ENCODE results near the gene TCHP. TPM values are rescaled to one million over a fixed set of nuclear protein-coding genes. Genes with fewer than 3 reads are reported as not detected.
A peak's percentile ranks its signal among the peaks of the same experiment; 100 is the strongest.

The TCHP gene
- total RNA-seq, 1 donor from 2014 or later = 7.7 TPM

DNA sequence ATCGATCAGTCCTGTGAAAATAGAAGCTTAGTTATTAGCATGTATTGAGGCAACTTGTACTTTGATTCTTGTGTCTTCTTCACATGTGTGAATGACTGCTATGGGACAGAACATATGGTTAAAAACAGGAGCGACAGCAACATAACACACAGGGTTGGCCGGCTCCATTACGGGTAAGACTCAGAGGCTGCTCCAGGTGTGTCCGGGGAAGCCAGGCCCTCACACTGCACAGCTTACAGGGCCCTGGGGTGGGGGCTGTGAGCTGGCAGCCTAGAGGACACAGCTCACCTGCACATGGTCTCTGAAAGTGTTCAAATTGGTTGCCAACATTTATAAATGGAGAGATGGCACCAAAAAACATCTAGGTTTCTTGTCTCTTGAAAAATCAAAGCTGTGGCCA lies 31.1 kb downstream of the TCHP start:
- ATAC-seq = no peak
- no peak for DNase-seq (ENCODE audit: low spot score)

DNA sequence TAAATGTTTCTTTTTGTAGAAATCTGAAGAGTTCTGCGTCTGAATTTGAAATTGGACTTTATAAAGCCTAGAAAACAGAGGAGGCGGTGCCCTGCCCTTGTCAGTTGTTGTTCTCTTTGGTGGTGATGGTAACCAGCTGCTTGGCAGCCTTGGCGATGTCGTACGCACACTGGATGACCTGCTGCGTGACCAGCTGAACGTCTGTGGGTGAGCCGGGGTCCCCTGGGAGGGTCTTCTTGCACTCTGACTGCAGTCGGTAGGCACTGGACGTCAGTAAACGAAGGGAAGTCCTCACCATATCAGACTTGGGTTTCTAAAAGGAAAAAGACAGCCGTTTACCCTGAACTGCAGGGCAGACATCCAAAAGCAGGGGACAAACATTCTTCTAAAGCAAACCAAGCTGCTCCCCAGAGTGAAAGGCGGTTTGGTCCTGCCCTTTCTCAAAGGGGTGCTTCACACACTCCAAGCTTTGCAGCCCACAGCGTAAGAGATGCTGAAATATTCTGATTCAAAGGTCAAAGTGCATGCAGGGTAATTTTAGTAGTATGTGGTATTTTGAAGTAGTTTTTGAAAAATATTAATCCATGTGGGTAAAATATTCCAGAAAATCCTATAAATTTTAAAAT lies 32.9 kb downstream of the TCHP start:
- no peak for DNase-seq (ENCODE audit: low spot score)
- no peak for ATAC-seq

DNA sequence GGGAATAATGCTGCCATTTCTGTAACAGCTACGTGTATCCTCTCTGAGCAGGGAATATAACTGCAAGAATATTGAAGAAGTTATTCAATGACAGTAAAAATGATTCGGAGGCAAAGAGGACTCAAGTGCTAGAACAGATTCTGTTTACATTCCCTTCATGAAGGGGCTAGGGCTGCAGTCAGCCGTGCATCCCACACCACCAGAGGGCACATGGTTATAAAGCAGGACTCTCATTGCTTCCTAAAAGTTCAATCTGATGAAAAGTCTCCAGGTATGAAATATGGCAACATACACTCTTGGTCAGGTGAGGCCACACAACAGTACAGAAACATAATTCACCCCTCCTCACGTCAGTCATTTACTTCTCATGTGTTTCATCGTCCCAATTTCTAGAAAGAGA lies 34.0 kb downstream of the TCHP start:
- no peak for DNase-seq (ENCODE audit: low spot score)
- peak; percentile 83 for ATAC-seq

DNA sequence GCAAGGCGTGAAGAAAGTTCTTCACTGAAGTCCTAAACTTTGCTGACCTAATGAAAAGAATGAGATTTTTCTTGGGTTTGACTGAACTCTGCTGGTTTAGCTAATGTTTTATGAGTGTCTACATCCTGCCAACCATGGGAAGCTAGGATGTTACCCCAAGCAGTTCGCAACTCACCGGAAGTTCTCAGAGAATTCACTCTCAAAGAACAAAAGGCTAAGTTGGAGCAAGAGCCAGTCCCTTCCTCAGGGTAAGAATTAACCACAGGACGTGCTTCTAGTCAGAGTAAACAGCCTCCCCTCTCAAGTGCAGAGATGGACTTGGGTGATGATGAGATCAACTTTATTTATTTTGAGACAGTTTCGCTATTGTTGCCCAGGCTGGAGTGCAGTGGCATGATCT lies 37.3 kb downstream of the TCHP start:
- ATAC-seq = peak; percentile 20

DNA sequence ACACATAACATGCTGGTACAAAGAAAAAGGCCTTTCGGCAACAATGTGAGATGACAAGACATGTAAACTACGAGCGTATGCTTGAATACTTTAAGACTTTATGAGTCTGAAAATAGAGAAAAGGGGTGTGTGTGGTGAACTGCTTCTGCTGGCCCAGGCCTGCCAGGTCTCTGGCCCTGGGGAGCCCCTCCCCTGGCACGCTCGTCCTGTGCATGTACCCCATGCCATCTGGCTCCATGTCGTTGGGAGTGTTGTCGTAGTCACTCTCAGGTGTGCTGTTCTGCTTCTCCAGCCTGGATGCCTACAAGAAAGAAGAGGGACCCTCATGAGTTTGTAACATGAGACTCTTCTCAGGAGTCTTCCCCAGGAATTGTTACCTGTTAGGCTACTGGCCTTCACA lies 38.9 kb downstream of the TCHP start:
- DNase-seq (ENCODE audit: low spot score) (no peak), ATAC-seq (no peak)

More for the DNA sequence above, 37.3 kb downstream of the TCHP start:
- no peak for DNase-seq (ENCODE audit: low spot score)

DNA sequence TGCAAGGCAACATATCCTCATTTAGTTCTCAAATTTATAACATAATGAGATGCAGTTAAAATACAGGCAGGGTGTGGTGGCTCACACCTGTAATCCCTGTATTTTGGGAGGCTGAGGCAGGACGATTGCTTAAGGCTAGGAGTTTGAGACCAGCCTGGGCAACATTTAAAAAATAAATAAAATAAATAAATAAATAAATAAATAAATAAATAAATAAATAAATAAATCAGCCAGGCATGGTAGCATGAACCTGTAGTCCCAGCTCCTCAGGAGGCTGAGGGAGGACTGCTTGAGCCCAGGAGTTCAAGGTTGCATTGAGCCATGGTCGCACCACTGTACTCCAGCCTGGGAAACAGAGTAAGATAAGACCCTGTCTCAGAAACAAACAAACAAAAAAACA lies 39.4 kb downstream of the TCHP start:
- no peak for ATAC-seq
- DNase-seq (ENCODE audit: low spot score) = no peak

DNA sequence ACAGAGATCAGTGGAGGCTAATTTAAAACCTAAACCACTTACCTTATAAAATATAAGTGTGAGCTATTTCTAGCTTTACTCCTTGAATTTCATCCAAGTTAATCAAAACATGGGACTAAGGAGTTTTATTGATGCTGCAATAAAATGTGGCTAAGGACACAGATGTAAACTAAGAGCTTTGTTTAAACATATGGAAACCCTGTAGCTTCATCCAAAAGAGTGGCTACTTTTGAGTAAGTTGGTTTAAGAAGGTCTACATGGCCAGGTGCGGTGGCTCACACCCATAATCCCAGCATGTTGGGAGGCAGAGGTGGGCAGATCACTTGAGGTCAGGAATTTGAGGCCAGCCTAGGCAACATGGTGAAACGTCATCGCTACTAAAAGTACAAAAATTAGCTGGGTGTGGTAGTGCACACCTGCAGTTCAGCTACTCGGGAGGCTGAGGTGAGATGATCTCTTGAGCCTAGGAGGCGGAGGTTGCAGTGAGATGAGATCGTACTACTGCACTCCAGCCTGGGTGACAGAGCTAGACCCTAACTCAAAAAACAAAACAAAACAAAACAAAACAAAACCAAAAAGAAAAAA lies 40.4 kb downstream of the TCHP start:
- DNase-seq (ENCODE audit: low spot score) = no peak
- ATAC-seq = no peak

DNA sequence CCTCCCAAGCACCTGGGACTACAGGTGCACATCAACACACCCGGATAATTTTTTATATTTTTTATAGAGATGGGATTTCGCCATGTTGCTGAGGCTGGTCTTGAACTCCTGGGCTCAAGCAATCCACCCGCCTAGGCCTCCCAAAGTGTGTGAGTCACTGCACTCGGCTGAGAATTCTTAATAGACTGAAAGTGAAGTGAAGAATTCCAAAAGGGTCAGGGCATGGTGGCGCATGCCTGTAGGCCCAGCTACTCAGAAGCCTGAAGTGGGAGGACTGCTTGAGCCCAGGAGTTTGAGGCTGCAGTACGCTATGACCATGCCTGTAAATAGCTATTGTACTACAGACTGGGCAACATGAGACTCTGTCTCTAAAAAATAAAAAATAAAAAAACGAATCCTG lies 43.7 kb downstream of the TCHP start:
- no peak for DNase-seq (ENCODE audit: low spot score)
- ATAC-seq = no peak

DNA sequence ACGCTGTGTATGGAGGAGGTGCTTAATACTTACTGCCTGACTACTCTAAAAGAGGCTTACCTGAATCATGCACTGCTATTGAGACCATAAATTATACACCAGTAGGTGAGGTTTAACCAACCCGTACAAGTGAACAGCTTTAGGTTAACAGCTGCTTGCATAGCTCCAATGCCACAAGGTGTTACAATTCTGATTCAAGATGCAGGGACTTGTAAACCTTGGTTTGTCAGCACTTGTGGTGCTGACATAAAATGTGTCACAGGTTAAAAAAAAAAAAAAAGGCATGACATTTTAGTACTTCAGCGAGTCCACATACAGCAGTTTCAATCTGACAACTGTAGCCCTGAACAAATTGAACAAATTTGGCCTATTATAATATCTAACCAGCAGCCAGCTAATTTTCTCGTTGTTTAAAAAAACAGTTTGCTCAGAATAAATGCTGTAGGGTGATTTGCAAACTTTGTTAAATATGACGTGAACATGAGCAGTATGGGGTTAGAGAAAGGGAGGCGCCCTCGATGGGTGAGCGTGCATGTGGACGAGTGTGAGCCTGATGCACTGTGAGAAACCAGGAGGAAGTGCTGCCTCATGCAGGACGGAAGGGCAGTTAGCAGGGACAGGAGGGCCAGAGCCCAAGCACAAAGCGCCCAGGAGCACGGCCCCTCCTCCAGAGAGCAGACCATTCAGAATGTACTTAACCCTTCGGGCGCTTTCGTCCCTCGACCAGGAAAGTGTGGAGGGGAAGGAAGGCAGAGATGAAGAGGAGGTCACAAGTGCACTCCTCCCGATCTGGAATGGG lies 44.7 kb downstream of the TCHP start:
- DNase-seq (ENCODE audit: low spot score) (peak; percentile 54), ATAC-seq (peak; percentile 76)

DNA sequence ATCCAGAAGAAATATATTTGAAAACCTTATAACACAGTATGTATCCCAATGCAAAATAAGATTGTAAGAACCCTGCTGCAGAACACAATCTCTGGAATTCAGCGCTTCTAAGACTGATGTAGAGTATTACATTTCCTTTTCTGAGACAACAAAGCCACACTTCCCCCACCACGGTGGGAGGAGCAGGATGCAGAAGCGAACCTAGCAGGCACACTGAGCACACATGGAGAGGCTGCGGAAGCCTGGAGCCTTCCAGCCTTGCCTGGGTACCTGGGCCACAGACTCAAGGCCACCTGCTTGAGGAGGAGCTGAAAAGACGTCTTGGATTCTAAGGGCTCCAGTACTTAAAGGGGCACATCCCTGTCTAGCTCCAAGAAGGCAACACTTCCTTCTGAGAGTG lies 46.4 kb downstream of the TCHP start:
- no peak for ATAC-seq
- DNase-seq (ENCODE audit: low spot score) = no peak

DNA sequence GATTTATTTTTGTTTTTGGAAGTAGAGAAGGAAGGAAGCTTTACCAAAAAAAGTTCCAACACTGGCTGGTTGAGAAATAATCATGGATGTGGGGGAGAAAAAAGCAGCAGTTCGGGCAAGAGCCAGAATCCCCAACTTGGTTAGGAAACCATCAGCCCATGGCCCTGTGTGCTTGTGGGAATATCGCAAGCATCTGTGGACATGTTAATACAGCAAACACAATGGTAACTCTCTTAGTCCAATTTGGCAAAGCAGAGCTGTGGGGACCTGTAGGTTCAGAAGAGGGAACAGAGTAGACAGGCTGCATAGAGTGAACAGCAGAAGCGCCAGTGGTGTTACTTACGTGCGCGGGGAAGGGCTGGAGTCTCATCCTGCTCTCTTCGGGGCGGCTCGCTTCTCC lies 46.8 kb downstream of the TCHP start:
- DNase-seq (ENCODE audit: low spot score) = no peak
- ATAC-seq = no peak

DNA sequence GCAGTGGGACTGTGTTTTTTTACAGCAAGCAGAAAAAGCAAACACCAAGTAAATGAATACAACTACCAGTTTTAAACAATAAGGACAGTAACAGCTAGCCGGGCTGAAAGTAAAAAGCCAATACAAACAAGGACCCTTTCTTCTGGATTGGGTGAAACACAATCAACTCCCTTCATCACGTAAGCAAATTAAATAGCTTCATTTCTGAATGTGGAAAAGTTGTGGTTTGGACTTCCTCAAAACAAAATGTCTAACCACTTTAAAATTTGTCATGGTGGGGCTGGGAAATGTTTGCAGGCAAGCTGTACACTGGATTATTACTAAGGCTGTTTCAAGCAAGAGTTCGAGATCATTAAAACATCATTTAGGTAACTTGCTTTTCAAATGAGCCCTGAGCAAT lies 47.4 kb downstream of the TCHP start:
- DNase-seq (ENCODE audit: low spot score) = no peak
- ATAC-seq = no peak

DNA sequence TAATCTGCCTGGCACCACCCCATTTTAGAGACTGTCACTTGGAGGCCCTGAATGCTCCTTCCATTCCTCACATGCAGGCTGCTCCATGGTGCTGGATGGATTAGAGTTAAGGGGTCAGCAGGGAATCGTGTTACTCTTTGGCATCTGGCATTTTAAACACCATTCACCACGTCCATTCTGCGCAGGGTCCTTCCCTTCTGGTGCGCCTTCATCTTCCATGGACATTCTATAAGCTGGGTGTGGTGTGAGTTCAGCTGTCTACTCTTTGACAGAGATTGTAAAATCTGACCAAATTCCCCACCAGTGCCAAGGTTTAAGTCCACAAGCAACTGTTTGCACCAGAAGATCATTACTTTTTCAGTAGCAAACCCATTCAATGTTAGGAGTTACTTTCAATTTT lies 48.3 kb downstream of the TCHP start:
- ATAC-seq (peak; percentile 46), DNase-seq (ENCODE audit: low spot score) (no peak)

DNA sequence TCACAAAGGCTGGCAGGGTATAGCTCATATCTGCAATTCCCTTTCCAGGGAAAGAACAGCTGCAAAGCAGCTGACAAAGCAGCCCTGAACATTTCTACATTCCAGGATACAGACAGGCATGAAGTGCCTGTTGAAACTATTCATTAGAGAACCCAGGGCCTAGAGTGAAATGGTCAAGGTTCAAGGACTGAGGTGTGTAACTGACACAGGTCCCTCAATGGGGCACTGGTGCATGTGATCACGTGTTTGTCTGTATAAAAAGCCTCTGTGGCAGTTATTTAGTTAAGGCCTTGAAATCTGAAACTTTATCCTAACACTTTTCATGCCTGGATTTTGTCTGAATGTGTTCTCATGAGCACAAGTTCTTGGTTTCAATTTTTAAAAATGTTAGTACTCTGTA lies 49.0 kb downstream of the TCHP start:
- DNase-seq (ENCODE audit: low spot score) (peak; percentile 83), ATAC-seq (peak; percentile 82)

DNA sequence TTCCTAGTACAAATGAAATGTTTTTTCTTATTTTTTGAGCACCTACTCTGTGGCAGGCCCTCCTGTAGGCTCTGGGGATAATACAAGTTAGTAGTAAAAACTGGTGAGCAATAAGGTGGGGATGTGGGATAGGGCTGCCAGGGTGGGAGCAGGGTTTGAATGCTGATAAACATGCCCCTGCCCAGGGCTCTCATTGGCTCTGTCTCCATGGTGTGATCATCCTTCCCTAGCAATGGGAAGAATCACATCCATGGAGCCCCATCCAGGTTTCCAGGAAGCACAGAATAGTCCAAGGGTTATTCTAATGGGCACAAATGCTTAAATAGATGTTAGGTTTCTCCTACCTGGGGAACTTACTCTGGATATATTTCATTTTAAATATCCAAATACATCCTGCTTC lies 50.6 kb downstream of the TCHP start:
- DNase-seq (ENCODE audit: low spot score) = no peak

DNA sequence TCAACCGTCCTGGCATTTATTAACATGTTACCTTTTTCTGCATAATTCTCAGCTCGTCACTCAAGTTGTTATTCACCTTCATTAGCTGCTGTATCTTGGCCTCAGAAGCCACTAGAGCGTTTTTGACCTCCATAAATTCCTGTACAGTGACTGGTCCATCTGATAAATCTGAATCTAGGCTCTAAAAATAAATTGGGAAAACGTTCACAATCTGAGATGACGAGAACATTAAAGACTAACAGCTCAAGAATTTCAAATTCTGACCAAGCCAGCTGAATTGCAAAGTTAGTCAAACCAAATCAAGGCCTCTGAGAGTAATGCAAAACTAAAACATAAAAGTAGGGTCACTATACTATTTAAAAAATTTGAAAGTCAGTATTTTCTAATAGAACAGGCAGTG lies 51.1 kb downstream of the TCHP start:
- DNase-seq (ENCODE audit: low spot score) (no peak), ATAC-seq (no peak)

More for the DNA sequence above, 50.6 kb downstream of the TCHP start:
- no peak for ATAC-seq

DNA sequence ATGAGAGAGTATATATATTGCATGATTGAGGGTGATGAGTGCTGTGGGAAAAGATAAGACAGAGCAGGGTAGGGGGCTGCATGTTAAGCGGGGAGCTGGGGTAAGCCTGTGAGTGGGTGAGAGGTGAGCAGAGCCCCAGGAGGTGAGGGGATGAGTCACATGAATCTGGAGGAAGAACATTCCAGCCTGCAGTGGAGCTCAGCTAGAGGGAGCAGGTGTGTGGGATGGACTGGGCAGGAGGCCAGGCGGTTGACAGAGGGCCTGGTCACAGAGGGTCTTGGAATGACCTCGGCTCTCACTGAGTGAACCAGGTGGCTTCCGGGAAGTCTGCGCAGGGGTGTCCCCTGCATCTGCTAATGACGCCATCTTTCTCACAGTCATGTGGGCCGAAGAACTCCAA lies 51.7 kb downstream of the TCHP start:
- ATAC-seq (no peak), DNase-seq (ENCODE audit: low spot score) (no peak)

DNA sequence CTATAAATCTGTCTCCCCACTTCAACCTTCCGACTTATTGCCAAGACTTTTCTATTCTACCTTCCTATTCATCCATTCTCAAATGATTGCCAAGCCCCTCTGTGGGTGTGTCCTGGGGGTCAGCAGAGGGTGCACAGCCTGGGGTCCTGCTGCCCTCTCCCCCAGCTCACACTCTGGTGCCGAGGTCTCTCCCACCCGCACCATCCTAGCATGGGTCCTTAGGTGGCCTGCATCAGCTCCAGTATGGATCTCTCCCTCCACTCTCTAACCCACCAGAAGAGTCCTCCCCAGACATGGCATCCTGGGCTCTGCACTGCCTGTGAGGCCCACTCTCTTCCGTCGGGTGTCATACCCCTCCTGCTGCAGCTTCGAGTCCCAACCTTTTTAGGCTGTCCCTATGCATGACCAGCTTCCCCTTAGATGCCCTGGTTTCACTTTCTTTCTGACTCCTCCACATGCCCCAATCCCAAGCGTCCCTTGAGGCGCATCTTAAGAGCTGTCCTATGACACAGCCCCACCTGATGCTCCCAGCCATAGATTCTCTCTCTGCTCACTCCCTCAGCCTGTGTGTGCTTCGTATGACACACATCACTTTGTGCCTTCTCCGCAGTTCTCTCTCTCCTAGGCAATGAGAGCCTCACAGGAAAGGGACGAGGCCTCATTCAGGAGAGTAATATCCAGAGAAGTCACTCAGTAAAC lies 52.2 kb downstream of the TCHP start:
- ATAC-seq (no peak), DNase-seq (ENCODE audit: low spot score) (no peak)

DNA sequence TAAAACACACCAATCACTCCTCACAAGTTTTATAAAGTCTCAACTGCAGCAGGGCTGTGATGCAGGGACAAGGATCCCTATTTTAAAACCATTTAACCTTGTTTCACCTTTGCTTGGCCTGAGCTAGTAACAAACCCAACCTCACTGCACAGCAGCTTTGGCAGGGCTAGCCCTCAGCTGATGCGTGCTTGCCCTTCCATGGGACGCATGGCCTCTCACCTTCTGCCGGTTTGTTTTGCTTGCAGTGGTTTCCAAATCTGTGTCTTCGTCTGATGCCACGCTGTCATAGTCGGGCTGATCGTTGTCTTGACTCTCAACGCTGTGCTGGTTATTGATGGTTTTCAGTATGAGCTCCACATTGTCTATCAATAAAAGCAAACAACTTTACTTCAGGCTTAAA lies 52.8 kb downstream of the TCHP start:
- peak; percentile 70 for ATAC-seq

DNA sequence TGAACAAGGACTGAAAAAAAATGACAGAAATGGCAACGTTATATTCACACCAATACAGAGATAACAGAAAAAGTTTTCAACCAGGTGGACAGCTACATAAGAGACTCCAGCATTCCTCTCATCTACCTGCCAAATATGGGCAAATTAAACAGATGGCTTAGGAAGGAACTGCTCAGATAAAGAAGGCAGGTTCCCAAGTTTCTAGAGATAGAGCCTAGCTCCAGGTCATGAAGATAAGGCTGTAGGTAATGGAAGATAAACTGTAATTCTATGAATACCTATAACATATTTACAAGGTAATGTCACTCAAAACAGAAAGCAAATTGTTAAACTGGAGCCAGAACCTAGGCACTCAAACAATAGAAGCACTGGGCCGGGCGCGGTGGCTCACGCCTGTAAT lies 53.6 kb downstream of the TCHP start:
- no peak for ATAC-seq
- DNase-seq (ENCODE audit: low spot score) = no peak

More for the DNA sequence above, 52.8 kb downstream of the TCHP start:
- peak; percentile 76 for DNase-seq (ENCODE audit: low spot score)

DNA sequence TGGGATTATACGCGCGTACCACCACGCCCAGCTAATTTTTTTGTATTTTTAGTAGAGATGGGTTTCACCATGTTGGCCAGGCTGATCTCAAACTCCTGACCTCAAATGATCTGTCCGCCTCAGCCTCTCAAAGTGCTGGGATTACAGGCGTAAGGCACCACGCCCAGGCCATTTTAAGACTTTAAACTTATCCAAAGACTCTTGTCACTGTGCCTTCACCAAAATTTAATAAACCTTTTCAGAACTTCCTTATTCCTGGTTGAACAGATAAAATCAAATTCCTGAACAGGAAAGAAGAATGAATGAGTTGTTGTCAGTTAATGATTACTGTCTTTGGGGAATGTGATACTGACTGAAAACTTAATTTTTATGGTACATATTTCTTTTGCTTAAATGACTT lies 58.3 kb downstream of the TCHP start:
- DNase-seq (ENCODE audit: low spot score) = no peak
- ATAC-seq = no peak

All from left lobe of liver (tissue), 2 donors.